Panc1 (cell line): Measurements from ENCODE around the gene NCAPH2.

ENCODE experiments used
- POLR2AphosphoS5 ChIP-seq: IDR thresholded peaks from 2 replicates; pipeline ENCODE4 v1.6.1; 2012; ENCODE audit warnings: mild to moderate bottlenecking, low read depth, low read length, moderate library complexity
- SIN3A ChIP-seq: IDR thresholded peaks from 2 replicates; pipeline ENCODE4 v1.6.1; 2012; ENCODE audit warnings: low read depth, mild to moderate bottlenecking, low read length, moderate library complexity, borderline replicate concordance; ENCODE audit not compliant: insufficient read depth
- TCF7L2 ChIP-seq: IDR thresholded peaks from 2 replicates; pipeline ENCODE4 v1.6.1; 2011; ENCODE audit warnings: mild to moderate bottlenecking, low read depth, low read length, inconsistent platforms
- TF ChIP-seq, protein P1 (sequence below): fragments of 450-650 bp; IDR thresholded peaks from 2 replicates; pipeline ENCODE4 v1.5.1; 2017; ENCODE audit warnings: mild to moderate bottlenecking
- TF ChIP-seq, protein P2 (sequence below), 2 experiments: IDR thresholded peaks; 2 replicates each; pipeline ENCODE4 v1.6.1; 2011 to 2012; ENCODE audit warnings: low read depth in 2 of 2, control low read depth in 1 of 2, low read length in 1 of 2, mild to moderate bottlenecking in 1 of 2, moderate library complexity in 1 of 2; ENCODE audit not compliant: insufficient read depth in 1 of 2

DNA sequence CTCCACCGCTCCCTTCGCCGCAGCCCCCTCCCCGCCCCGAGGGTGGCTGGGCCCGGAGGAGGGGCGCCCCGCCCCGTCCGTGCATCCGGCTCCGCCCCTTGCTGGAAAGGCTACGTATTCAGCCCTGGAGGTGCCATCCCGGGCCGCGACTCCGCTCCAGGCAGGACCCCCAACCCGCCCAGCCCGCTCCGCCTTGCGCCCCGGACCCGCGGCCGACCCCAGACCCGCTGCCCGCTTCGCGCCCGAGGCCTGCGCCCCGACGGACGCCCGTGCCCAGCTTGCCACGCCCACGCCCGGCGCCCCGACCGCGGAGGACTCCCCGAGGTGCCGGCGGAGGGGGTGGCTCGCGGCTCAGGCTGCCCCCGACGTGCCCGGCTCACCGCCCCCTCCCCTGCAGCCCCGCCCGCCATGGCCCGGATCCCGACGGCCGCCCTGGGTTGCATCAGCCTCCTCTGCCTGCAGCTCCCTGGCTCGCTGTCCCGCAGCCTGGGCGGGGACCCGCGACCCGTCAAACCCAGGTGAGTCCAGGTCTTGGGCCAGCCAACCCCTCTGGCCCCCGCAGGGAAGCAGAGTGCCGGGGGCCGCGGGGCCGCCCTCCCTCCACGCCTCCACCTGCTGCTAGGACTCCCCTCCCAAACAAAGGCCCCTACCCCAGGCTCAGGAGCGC is 26.5 kb upstream of the NCAPH2 start, which contains the start of gene ADM2:
- TF ChIP-seq, protein P1, sequence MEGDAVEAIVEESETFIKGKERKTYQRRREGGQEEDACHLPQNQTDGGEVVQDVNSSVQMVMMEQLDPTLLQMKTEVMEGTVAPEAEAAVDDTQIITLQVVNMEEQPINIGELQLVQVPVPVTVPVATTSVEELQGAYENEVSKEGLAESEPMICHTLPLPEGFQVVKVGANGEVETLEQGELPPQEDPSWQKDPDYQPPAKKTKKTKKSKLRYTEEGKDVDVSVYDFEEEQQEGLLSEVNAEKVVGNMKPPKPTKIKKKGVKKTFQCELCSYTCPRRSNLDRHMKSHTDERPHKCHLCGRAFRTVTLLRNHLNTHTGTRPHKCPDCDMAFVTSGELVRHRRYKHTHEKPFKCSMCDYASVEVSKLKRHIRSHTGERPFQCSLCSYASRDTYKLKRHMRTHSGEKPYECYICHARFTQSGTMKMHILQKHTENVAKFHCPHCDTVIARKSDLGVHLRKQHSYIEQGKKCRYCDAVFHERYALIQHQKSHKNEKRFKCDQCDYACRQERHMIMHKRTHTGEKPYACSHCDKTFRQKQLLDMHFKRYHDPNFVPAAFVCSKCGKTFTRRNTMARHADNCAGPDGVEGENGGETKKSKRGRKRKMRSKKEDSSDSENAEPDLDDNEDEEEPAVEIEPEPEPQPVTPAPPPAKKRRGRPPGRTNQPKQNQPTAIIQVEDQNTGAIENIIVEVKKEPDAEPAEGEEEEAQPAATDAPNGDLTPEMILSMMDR, result no peak
- TF ChIP-seq, protein P2, sequence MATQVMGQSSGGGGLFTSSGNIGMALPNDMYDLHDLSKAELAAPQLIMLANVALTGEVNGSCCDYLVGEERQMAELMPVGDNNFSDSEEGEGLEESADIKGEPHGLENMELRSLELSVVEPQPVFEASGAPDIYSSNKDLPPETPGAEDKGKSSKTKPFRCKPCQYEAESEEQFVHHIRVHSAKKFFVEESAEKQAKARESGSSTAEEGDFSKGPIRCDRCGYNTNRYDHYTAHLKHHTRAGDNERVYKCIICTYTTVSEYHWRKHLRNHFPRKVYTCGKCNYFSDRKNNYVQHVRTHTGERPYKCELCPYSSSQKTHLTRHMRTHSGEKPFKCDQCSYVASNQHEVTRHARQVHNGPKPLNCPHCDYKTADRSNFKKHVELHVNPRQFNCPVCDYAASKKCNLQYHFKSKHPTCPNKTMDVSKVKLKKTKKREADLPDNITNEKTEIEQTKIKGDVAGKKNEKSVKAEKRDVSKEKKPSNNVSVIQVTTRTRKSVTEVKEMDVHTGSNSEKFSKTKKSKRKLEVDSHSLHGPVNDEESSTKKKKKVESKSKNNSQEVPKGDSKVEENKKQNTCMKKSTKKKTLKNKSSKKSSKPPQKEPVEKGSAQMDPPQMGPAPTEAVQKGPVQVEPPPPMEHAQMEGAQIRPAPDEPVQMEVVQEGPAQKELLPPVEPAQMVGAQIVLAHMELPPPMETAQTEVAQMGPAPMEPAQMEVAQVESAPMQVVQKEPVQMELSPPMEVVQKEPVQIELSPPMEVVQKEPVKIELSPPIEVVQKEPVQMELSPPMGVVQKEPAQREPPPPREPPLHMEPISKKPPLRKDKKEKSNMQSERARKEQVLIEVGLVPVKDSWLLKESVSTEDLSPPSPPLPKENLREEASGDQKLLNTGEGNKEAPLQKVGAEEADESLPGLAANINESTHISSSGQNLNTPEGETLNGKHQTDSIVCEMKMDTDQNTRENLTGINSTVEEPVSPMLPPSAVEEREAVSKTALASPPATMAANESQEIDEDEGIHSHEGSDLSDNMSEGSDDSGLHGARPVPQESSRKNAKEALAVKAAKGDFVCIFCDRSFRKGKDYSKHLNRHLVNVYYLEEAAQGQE (IDR thresholded peaks at IDR 0.05; ENCODE audit: insufficient read depth in 1 of 2, low read depth in 2 of 2, low read length in 1 of 2), result no peak
- TF ChIP-seq SIN3A (no peak), POLR2AphosphoS5 (no peak), TCF7L2 (no peak)
